ENCODE results near the gene MIOS. TPM values are rescaled to one million over a fixed set of nuclear protein-coding genes. Genes with fewer than 3 reads are reported as not detected.

The MIOS gene
- total and polyA plus RNA-seq, 2 of the 4 experiments (the other 2 are of a cell fraction), result 10.6 to 32.4 TPM

DNA sequence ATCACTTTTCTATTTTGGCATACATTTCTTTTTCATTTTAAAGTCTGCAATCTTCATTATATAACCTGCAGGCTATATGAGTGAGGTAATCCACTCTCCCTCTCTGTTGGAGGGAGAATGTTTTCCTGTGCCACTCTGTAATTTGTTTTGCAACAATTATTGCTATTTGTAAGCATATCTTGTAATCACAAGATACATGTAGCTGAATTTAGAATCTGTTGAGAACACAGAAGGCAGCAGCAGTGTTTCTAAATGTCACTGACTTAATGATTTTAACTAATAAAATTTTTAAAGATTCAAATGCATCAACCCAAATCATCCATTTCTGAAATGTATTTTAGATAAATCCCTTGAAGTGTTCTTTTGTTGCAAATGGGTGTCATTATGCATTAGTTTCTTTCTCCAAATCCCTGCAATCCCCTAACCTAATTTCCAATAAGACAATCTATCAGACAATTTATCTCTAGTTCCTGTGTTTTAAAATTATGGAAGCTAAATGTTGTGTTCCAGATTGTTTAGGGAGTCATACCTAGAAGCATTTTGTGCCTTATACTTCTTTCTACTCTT lies 54.0 kb downstream of the MIOS start:
- intact Hi-C loops (cut with micrococcal nuclease), result no loop called here
- Histone ChIP-seq H3K56ac (ENCODE audit: extremely low read depth, insufficient read depth, low read length) (no peak overlapping the region), H2BK5ac (ENCODE audit: low read depth, low read length, poor library complexity, severe bottlenecking) (no peak overlapping the region), H3K4me3 (ENCODE audit: insufficient read depth, low read depth, low read length) (no peak overlapping the region), H2AFZ (replicated peaks; ENCODE audit: low read length, poor library complexity) (no peak overlapping the region), H3K9me1 (ENCODE audit: insufficient read depth, low read length) (no peaks in the 10 kb centered on the region), H3K23ac (ENCODE audit: low read depth, low read length) (no peak overlapping the region), H4K8ac (ENCODE audit: low read depth in 2 of 2, low read length in 2 of 2) (no peak overlapping the region), H2AK5ac (ENCODE audit: low read depth, low read length) (no peak overlapping the region), H3K27ac (ENCODE audit: insufficient read depth, low read length) (no peak overlapping the region), H3K4ac (ENCODE audit: low read depth, low read length) (no peak overlapping the region), H4K91ac (ENCODE audit: insufficient read depth, low read depth, low read length) (no peak overlapping the region), H3K9me3 (ENCODE audit: control insufficient read depth, insufficient read depth, low read length) (no peaks in the 10 kb centered on the region), H3K14ac (replicated peaks; ENCODE audit: low read depth, low read length) (no peak overlapping the region), H3K9ac (ENCODE audit: low read depth, low read length) (no peak overlapping the region), H2BK120ac (ENCODE audit: low read depth, low read length) (no peak overlapping the region), H3K4me1 (ENCODE audit: control insufficient read depth, insufficient read depth, low read length) (no peaks in the 10 kb centered on the region), H2BK20ac (ENCODE audit: low read depth, low read length) (no peak overlapping the region), H3K4me2 (ENCODE audit: low read depth, low read length) (no peak overlapping the region), H3K18ac (ENCODE audit: low read depth, low read length) (no peak overlapping the region), H4K20me1 (ENCODE audit: insufficient read depth, low read length) (no peaks in the 10 kb centered on the region), H2BK15ac (ENCODE audit: low read depth, low read length) (no peak overlapping the region), H3K27me3 (ENCODE audit: control insufficient read depth, insufficient read depth, low read length) (no peaks in the 10 kb centered on the region), H2AK9ac (replicated peaks; ENCODE audit: low read depth, low read length, poor library complexity) (no peak overlapping the region), H3K79me1 (ENCODE audit: low read depth in 1 of 2, low read length in 2 of 2) (no peaks in the 10 kb centered on the region), H4K5ac (ENCODE audit: low read depth, low read length) (no peak overlapping the region), H3K36me3 (ENCODE audit: control insufficient read depth, insufficient read depth, low read length) (no peaks in the 10 kb centered on the region)
- no TSS peak for BruUV-seq (replicated peaks)
- POLR2A ChIA-PET (ENCODE audit: unreplicated experiment), result no interaction called here
- ATAC-seq (ENCODE audit: low read depth) (no peak), DNase-seq (no peak)
- dilution Hi-C loops (cut with HindIII; ENCODE audit: low sequenced_read_pairs, unreplicated experiment), result no loop called here
- TF ChIP-seq BHLHE40 (IDR thresholded peaks at IDR 0.05; ENCODE audit: low read depth, low read length) (no peak), POLR2A (IDR thresholded peaks at IDR 0.05; ENCODE audit: low read depth, low read length) (no peak), FOS (IDR thresholded peaks at IDR 0.05; ENCODE audit: low read depth, low read length) (no peak), MAFK (IDR thresholded peaks at IDR 0.05; ENCODE audit: low read depth, low read length) (no peak), RCOR1 (IDR thresholded peaks at IDR 0.05; ENCODE audit: insufficient replicate concordance, low read length) (no peak), RAD21 (IDR thresholded peaks at IDR 0.05; ENCODE audit: low read length) (no peak), MAZ (IDR thresholded peaks at IDR 0.05; ENCODE audit: borderline replicate concordance, low read depth, low read length) (no peak)
- TF ChIP-seq, protein P1, sequence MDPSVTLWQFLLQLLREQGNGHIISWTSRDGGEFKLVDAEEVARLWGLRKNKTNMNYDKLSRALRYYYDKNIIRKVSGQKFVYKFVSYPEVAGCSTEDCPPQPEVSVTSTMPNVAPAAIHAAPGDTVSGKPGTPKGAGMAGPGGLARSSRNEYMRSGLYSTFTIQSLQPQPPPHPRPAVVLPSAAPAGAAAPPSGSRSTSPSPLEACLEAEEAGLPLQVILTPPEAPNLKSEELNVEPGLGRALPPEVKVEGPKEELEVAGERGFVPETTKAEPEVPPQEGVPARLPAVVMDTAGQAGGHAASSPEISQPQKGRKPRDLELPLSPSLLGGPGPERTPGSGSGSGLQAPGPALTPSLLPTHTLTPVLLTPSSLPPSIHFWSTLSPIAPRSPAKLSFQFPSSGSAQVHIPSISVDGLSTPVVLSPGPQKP (IDR thresholded peaks at IDR 0.05; ENCODE audit: borderline replicate concordance, low read depth, low read length), result no peak
- TF ChIP-seq, protein P2, sequence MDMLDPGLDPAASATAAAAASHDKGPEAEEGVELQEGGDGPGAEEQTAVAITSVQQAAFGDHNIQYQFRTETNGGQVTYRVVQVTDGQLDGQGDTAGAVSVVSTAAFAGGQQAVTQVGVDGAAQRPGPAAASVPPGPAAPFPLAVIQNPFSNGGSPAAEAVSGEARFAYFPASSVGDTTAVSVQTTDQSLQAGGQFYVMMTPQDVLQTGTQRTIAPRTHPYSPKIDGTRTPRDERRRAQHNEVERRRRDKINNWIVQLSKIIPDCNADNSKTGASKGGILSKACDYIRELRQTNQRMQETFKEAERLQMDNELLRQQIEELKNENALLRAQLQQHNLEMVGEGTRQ (IDR thresholded peaks at IDR 0.05; ENCODE audit: low read depth, low read length), result no peak
- CTCF ChIA-PET, result no interaction called here
- in situ Hi-C loops (cut with MboI; ENCODE audit: low sequenced_read_pairs), result no loop called here
